ENCODE results near the gene COPS4.
"Not testable (repeated sequence)": the region's sequence is repeated elsewhere in the genome, so short reads cannot be mapped to it uniquely, and the experiment has no call there.

COPS4 gene

GRCh38 chr4:83034630-83035494, at the start of gene COPS4:
Gene COPS4 (plus strand): TSS chr4:83035183. CDS start chr4:83035225, 42 bp downstream.
- in situ Hi-C loops (cut with MboI; ENCODE audit: low sequenced_read_pairs), result no loop called here

DNA sequence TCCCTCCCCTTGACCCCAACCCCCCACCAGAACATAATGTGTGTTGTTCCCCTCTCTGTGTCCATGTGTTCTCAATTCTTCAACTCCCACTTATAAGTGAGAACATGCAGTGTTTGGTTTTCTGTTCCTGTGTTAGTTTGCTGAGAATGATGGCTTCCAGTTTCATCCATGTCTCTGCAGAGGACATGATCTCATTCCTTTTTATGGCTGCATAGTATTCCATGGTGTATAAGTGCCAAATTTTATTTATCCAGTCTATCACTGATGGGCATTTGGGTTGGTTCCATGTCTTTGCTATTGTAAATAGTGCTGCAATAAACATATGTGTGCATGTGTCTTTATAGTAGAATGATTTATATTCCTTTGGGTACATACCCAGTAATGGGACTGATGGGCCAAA, 47.5 kb upstream of the COPS4 start:
- in situ Hi-C loops (cut with MboI; ENCODE audit: low sequenced_read_pairs), result not testable (repeated sequence)

- in situ Hi-C loops (cut with MboI; ENCODE audit: low sequenced_read_pairs), result no loop called here
Observed at GRCh38 chr4:82988323-82988832, 46.6 kb upstream of the COPS4 start.

DNA sequence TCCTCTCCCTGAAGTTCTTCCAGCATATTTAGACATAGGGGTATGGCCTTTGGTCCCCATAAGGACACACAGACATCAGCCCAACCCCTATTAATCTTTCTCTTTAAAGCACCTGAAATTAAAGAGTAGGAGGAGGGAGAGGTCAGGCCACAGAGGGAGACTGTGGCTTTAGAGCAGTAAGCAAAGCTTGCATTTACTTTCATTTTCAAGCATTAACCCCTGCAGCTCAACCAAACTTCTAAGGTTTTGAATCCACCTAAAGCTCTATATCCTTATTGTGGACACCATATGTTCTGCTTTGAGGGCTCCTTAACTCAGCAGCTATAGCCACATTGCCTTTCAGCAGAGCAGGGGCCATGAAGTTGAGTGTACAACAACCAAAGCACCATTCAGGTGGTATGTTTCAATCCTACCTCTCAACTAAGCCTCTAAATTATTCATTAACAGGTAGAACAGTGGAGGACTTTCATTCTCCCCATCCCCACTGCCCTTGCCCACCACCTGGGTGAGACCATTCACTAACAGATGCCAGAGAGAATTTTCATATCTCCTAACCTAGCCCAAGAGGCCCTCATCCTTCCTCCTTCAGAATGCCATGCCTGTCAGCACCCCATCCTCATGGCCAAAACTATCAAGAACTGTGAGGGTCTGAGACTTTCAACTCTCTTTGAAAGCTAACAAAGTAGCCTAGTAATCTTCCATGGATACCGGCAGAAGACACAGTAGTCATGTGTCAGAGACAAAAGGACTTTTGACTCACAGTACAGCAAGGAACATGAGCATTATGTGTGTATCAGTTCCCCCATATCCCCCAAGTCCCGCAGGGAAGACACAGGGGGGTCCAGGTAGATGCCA, 45.2 kb upstream of the COPS4 start:
- in situ Hi-C loops (cut with MboI; ENCODE audit: low sequenced_read_pairs), result no loop called here

DNA sequence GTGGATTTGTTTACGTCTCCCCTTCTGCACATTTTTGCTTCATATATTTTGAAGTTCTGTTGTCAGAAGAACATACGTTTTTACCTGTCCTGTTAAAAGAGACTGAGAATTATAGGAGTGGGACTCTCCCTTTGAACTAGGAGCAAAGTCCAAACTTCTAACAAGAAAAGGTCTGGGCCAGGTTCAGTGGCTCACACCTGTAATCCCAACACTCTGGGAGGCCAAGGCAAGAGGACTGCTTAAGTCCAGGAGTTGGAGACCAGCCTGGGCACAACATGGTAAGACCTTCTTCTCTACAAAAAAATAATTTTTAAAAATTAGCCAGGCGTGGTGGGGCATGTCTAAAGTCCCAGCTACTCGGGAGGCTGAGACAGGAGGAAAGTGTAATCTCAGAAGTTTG, 40.1 kb upstream of the COPS4 start:
- in situ Hi-C loops (cut with MboI; ENCODE audit: low sequenced_read_pairs), result no loop called here

GRCh38 chr4:82998898-82999297, 36.1 kb upstream of the COPS4 start:
- in situ Hi-C loops (cut with MboI; ENCODE audit: low sequenced_read_pairs), result no loop called here

DNA sequence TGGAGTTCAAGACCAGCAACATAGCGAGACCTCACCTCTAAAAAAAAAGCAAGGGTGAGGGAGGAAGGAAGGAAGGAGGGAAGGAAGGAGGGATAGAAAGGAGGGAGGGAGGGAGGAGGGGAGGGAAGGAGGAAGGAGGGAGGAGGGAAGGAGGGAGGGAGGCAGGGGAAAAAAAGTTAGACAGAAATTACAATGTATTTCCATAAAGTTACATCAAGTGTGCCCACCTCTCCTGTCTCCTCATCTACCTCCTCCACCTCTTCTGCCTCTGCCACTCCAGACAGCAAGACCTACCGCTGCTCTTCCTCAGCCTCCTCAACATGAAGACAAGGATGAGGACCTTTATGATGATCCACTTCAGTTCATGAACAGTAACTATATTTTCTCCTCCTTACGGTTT, 32.7 kb upstream of the COPS4 start:
- in situ Hi-C loops (cut with MboI; ENCODE audit: low sequenced_read_pairs), result loop anchor here (25.0 kb wide), 1 partner anchor 565 kb away; the partner anchor contains the start of genes ENOPH1 and HNRNPDL

GRCh38 chr4:83003044-83003791, 31.8 kb upstream of the COPS4 start:
- in situ Hi-C loops (cut with MboI; ENCODE audit: low sequenced_read_pairs), result loop anchor here (25.0 kb wide), 1 partner anchor 566 kb away; the partner anchor contains the start of genes ENOPH1 and HNRNPDL

DNA sequence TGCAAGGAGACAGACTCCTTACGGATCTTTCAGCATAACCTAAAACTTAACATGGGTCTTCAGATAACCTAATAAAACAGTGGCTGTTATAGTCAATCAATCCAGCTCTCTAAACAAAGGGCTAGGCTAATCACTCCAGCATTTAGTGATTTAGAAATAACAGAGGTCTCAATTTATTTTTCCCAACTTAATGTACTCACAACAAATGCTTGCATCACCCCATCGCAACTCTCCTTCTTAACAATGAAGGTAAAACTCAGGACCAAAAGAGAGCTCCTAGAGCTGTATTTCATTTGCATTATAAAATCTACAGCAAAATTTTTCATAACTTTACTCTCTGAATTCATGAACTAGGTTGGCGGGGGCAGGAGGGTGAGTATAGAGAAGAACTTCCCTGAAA, 25.5 kb upstream of the COPS4 start:
- in situ Hi-C loops (cut with MboI; ENCODE audit: low sequenced_read_pairs), result loop anchor here (25.0 kb wide), 1 partner anchor 572 kb away; the partner anchor contains the start of genes ENOPH1 and HNRNPDL

GRCh38 chr4:83010111-83010521, 24.9 kb upstream of the COPS4 start:
- in situ Hi-C loops (cut with MboI; ENCODE audit: low sequenced_read_pairs), result loop anchor here (25.0 kb wide), 1 partner anchor 573 kb away; the partner anchor contains the start of genes ENOPH1 and HNRNPDL

GRCh38 chr4:83010522-83011318, 24.3 kb upstream of the COPS4 start, which contains the start of gene LIN54:
Gene LIN54 (minus strand): TSS chr4:83010823. CDS start chr4:82984844, 25,979 bp downstream.
- in situ Hi-C loops (cut with MboI; ENCODE audit: low sequenced_read_pairs), result loop anchor here (25.0 kb wide), 1 partner anchor 573 kb away; the partner anchor contains the start of genes ENOPH1 and HNRNPDL

DNA sequence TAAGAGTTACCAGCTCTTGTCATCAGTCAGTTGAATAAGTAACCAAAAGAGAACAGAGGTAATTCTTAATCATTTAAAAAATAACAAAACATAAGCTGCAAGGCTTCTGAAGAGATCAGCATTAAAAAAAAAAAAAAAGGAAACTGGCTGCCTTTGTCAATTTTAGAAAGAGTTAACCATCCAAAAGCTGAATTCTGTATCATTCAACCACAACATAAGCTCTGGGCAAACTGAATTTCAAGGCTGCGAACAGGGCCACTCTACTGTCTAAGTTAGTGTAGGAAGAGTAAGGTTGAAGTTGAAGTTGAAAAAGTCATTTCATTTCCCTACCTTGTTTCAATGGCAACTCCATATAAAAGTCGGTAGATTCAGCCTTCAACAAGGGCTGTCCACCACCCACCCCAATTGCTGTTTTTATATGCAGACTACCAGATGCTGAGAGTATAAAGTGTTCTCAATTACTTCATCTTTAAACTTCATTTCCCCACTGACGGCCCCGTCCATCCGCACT, 23.2 kb upstream of the COPS4 start:
- in situ Hi-C loops (cut with MboI; ENCODE audit: low sequenced_read_pairs), result loop anchor here (25.0 kb wide), 1 partner anchor 574 kb away; the partner anchor contains the start of genes ENOPH1 and HNRNPDL

- in situ Hi-C loops (cut with MboI; ENCODE audit: low sequenced_read_pairs), result loop anchor here (25.0 kb wide), 1 partner anchor 575 kb away; the partner anchor contains the start of genes ENOPH1 and HNRNPDL
Observed at GRCh38 chr4:83012200-83012686, 22.7 kb upstream of the COPS4 start.

DNA sequence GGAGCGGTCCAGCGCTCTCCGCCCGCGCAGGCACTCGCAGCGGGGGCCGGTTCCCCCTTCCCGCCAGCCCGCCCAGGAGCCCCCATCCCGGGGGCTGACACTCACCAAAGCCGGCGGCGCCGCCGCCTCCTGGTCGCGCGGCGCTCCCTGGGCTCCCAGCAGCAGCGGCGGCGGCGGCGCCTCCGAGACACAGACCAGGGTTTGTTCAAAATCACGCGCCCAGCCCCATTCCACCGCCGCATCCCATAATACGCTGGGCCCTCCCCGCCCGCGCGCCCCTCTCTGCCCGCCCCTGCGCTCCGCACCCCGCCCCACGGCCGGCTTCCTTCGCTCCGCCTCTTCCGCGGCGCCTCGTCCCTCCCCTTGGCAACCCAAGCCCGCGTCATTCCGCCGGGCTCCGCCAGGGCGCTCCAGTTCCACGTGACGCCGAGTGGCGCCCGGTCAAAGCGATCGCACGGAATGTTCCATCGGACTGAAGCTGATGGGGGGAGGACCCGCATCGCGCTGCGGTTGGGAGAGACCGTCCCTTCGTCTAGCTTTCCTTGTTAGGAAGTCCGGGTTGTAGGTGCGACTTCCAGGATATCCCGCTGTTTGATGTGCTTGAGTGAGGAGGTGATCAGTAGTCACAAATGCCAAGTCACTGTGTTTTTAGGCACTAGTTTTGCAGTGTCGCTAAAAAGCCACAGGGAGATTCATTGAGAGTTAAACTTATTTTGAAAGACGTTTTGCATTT, 22.1 kb upstream of the COPS4 start:
- in situ Hi-C loops (cut with MboI; ENCODE audit: low sequenced_read_pairs), result loop anchor here (25.0 kb wide), 1 partner anchor 576 kb away; the partner anchor contains the start of genes ENOPH1 and HNRNPDL

GRCh38 chr4:83013420-83013867, 21.5 kb upstream of the COPS4 start:
- in situ Hi-C loops (cut with MboI; ENCODE audit: low sequenced_read_pairs), result loop anchor here (25.0 kb wide), 1 partner anchor 576 kb away; the partner anchor contains the start of genes ENOPH1 and HNRNPDL

- in situ Hi-C loops (cut with MboI; ENCODE audit: low sequenced_read_pairs), result loop anchor here (25.0 kb wide), 1 partner anchor 577 kb away; the partner anchor contains the start of genes ENOPH1 and HNRNPDL
Observed at GRCh38 chr4:83013902-83014301, 21.1 kb upstream of the COPS4 start.

- in situ Hi-C loops (cut with MboI; ENCODE audit: low sequenced_read_pairs), result loop anchor here (25.0 kb wide), 1 partner anchor 583 kb away; the partner anchor contains the start of genes ENOPH1 and HNRNPDL
Observed at GRCh38 chr4:83019794-83020494, 15.0 kb upstream of the COPS4 start.

Measured in HL-60/S4 (cell line).